Measurements from ENCODE around the gene PRKAR2B. TPM values are rescaled to one million over a fixed set of nuclear protein-coding genes. Genes with fewer than 3 reads are reported as not detected.
"Not testable (repeated sequence)": the region's sequence is repeated elsewhere in the genome, so short reads cannot be mapped to it uniquely, and the experiment has no call there.

Gene PRKAR2B
- total and polyA plus RNA-seq, 12 donors = 30.4 to 212 (median 82.9) TPM

- Histone ChIP-seq H3K27ac (no peak overlapping the region), H3K4me1 (replicated peaks in 1 of 2) (peaks cover 9 to 29% of the 10 kb centered on the region in 2 donors), H3K4me3 (no peak overlapping the region), H3K9me3 (replicated peaks in 1 of 3) (no peaks in the 10 kb centered on the region), H3K27me3 (no peaks in the 10 kb centered on the region), H3K36me3 (replicated peaks in 1 of 2) (no peaks in the 10 kb centered on the region)
- TF ChIP-seq CTCF (IDR thresholded peaks at IDR 0.05) (no peak), POLR2A (IDR thresholded peaks at IDR 0.05) (no peak)
- intact Hi-C loops (cut with DNase I) = no loop called here
- no peak for DNase-seq
Measured at GRCh38 chr7:107089627-107090026, 45.1 kb downstream of the PRKAR2B start.

GRCh38 chr7:107090457-107090856 is 46.0 kb downstream of the PRKAR2B start:
- Histone ChIP-seq H3K4me1 (replicated peaks in 1 of 2) (peaks cover 9 to 29% of the 10 kb centered on the region in 2 donors), H3K4me3 (no peak overlapping the region), H3K27ac (peak overlapping the region in 2 of 5 donors; percentile 8 to 10), H3K27me3 (no peaks in the 10 kb centered on the region), H3K36me3 (replicated peaks in 1 of 2) (no peaks in the 10 kb centered on the region), H3K9me3 (replicated peaks in 1 of 3) (no peaks in the 10 kb centered on the region)
- DNase-seq = no peak
- TF ChIP-seq POLR2A (IDR thresholded peaks at IDR 0.05) (no peak), CTCF (IDR thresholded peaks at IDR 0.05) (no peak)
- intact Hi-C loops (cut with DNase I) = no loop called here
- WGBS, 4 donors = 8 to 20% (median 13%) methylated on average over 2 of the region's 2 CpGs

DNA sequence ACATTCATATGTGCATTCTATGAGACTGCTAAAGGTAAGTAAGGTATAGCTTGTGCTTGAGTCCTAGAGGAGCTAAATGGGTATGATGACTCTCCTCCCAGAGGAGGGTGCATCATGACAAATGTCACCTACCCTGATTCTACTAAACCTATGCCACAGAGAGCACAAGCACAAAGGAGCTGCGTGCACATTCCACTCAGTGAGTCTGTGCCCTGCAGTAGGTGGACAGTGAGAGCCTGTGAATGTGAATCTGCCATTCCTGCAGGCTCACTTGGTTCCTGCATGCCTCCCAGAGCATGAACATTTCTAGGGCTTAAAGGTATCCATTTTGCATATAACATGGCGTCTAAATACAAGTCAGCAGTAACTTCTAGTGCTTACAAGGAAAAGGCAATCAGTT is 46.8 kb downstream of the PRKAR2B start:
- intact Hi-C loops (cut with DNase I) = no loop called here
- no peaks in the 10 kb centered on the region for H3K27me3 ChIP-seq

GRCh38 chr7:107093671-107094070 is 49.2 kb downstream of the PRKAR2B start:
- H3K9me3 ChIP-seq (replicated peaks in 1 of 3); H3K27me3 ChIP-seq; H3K4me3 ChIP-seq; H3K27ac ChIP-seq; H3K36me3 ChIP-seq (replicated peaks in 1 of 2); DNase-seq; intact Hi-C loops (cut with DNase I): not testable (repeated sequence)
- 96 to 100% (median 97%) methylated on average over 3 to 5 of the region's 5 CpGs for WGBS, 4 donors
- H3K4me1 ChIP-seq (replicated peaks in 1 of 2) = peaks cover 9 to 24% of the 10 kb centered on the region in 2 donors

More for the DNA sequence above, 46.8 kb downstream of the PRKAR2B start:
- no peak overlapping the region for H3K4me3 ChIP-seq
- DNase-seq = no peak
- no peak overlapping the region for H3K27ac ChIP-seq
- TF ChIP-seq CTCF (IDR thresholded peaks at IDR 0.05) = no peak
- TF ChIP-seq POLR2A (IDR thresholded peaks at IDR 0.05) = no peak
- no peaks in the 10 kb centered on the region for H3K36me3 ChIP-seq (replicated peaks in 1 of 2)
- WGBS, 4 donors = 48 to 90% (median 58%) methylated on average over 2 of the region's 2 CpGs
- no peaks in the 10 kb centered on the region for H3K9me3 ChIP-seq (replicated peaks in 1 of 3)
- peaks cover 9 to 24% of the 10 kb centered on the region in 2 donors for H3K4me1 ChIP-seq (replicated peaks in 1 of 2)

DNA sequence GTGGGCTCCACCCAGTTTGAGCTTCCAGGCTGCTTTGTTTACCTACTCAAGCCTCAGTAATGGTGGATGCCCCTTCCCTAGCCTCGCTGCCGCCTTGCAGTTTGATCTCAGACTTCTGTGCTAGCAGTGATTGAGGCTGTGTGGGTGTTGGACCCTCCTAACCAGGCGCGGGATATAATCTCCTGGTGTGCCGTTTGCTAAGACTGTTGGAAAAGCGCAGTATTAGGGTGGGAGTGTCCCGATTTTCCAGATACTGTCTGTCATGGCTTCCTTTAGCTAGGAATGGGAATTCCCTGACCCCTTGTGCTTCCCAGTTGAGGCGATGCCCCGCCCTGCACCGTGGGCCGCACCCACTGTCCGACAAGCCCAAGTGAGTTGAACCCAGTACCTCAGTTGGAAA is 54.6 kb downstream of the PRKAR2B start:
- H3K27me3 ChIP-seq; H3K4me3 ChIP-seq; H3K36me3 ChIP-seq (replicated peaks in 1 of 2); intact Hi-C loops (cut with DNase I); H3K27ac ChIP-seq; H3K9me3 ChIP-seq (replicated peaks in 1 of 3); DNase-seq: not testable (repeated sequence)
- peaks cover 0 to 12% of the 10 kb centered on the region in 2 donors for H3K4me1 ChIP-seq (replicated peaks in 1 of 2)
- WGBS, 4 donors = 97 to 100% (median 98%) methylated on average over 11 to 12 of the region's 12 CpGs
